ENCODE results near the gene NOTUM.
A peak's percentile ranks its signal among the peaks of the same experiment; 100 is the strongest.

Gene NOTUM

DNA sequence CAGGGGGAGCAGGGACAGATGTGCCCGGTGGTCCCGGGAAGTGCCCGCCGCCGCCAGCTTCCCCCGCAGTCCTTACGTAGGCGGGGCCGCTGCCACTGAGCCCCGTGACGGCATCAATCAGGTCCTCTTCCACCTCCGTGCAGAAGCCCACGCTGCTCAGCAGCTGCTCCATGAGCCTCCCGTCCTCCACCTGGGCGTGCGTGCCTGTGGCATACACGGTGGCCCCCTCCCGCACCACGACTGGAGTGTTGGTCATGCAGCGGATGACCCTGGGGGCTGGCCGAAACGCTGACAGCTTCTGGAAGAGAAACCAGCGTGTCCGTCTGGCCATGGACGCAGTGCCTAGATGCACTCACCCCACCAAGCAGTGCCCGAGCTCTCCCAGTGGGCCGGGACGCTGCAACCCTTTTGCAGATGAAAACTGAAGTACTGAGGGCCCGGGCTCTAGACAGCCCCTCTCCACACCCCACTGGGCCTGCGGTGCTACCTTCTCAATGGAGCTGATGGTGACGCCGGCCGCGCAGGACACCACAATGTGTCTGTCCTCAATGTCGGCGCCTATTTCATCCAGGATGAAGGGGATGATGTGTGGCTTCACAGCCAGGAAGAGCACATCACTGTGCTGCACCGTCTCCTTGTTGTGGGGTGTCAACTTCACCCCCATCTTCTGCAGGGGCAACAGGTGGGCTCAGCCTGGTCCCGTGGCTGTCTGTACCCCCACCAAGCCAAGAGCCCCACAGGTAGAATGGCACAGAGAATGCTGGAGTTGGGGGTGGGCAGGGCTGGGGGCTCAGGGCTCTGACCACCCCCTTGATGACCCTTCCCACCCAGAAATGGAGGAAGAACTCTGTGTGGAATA, 25.9 kb downstream of the NOTUM start:
- ChIA-PET CTCF (no interaction called here), POLR2A (interaction anchor here (1.1 to 4.4 kb wide), 4 partner anchors 8 to 129 kb away, joined by 4 to 37 read pairs (median 10); partner anchors contain the start of gene MAFG)
- TF ChIP-seq LEF1 (IDR thresholded peaks at IDR 0.05; ENCODE audit: borderline replicate concordance) (no peak), TARDBP (IDR thresholded peaks at IDR 0.05) (no peak), ARNT (IDR thresholded peaks at IDR 0.05) (no peak), CTBP1 (IDR thresholded peaks at IDR 0.05; ENCODE audit: borderline replicate concordance) (no peak), SP1 (IDR thresholded peaks at IDR 0.05) (no peak), FOXA1 (IDR thresholded peaks at IDR 0.05) (no peak), NFRKB (IDR thresholded peaks at IDR 0.05) (no peak), L3MBTL2 (conservative IDR thresholded peaks at IDR 0.05) (no peak)
- TF ChIP-seq, protein P1, sequence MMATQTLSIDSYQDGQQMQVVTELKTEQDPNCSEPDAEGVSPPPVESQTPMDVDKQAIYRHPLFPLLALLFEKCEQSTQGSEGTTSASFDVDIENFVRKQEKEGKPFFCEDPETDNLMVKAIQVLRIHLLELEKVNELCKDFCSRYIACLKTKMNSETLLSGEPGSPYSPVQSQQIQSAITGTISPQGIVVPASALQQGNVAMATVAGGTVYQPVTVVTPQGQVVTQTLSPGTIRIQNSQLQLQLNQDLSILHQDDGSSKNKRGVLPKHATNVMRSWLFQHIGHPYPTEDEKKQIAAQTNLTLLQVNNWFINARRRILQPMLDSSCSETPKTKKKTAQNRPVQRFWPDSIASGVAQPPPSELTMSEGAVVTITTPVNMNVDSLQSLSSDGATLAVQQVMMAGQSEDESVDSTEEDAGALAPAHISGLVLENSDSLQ (IDR thresholded peaks at IDR 0.05) = no peak
- DNase-seq (ENCODE audit: extremely low spot score) = no peak

- no peak for DNase-seq (ENCODE audit: extremely low spot score)
- ChIA-PET POLR2A (interaction anchor here (1.0 to 4.4 kb wide), 5 partner anchors 7 to 130 kb away, joined by 3 to 37 read pairs (median 4); partner anchors contain the start of gene MAFG), CTCF (no interaction called here)
- no peak for TF ChIP-seq ELF4 (IDR thresholded peaks at IDR 0.05)
These were observed 26.8 kb downstream of the NOTUM start for GRCh38 chr17:81934098-81934757.

DNA sequence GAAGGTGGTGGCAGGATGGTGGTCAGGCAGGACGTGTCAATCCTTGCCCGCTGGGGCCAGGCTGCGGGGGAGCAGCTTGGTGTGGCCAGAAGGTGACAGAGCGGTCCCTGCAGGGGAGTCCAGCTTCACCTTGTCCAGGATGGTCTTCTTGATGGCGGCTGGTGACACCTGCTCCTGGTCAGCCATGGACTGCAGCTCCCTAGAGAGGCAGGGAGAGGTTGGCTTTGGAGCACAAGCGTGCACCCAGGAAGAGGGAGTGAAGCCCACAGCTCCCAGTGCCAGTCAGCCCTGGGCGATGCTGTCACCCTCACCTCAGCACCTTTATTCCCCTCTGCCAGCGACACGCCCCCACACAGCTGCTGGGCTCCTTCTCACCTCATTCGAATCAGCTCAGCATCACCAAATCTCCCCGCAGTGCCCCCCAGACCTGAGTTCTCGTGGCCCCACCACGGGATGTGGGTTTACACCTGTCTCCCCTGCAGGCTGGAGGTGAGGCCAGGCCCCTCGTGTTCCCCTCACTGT, 27.7 kb downstream of the NOTUM start:
- CTCF ChIA-PET = no interaction called here
- POLR2A ChIA-PET = interaction anchor here (0.7 to 1.5 kb wide), 4 partner anchors 9 to 294 kb away, joined by 3 read pairs; no protein-coding TSS in a partner anchor
- no peak for DNase-seq (ENCODE audit: extremely low spot score)
- TF ChIP-seq ARNT (IDR thresholded peaks at IDR 0.05) (no peak), CTBP1 (IDR thresholded peaks at IDR 0.05; ENCODE audit: borderline replicate concordance) (no peak), HDGF (IDR thresholded peaks at IDR 0.05; ENCODE audit: borderline replicate concordance) (no peak; the same call in 1 of the 2 replicates), FOXK2 (IDR thresholded peaks at IDR 0.05) (no peak), NFRKB (IDR thresholded peaks at IDR 0.05) (no peak), L3MBTL2 (conservative IDR thresholded peaks at IDR 0.05) (no peak), ELF4 (IDR thresholded peaks at IDR 0.05) (no peak)
- TF ChIP-seq, protein P1 (IDR thresholded peaks at IDR 0.05) = no peak

DNA sequence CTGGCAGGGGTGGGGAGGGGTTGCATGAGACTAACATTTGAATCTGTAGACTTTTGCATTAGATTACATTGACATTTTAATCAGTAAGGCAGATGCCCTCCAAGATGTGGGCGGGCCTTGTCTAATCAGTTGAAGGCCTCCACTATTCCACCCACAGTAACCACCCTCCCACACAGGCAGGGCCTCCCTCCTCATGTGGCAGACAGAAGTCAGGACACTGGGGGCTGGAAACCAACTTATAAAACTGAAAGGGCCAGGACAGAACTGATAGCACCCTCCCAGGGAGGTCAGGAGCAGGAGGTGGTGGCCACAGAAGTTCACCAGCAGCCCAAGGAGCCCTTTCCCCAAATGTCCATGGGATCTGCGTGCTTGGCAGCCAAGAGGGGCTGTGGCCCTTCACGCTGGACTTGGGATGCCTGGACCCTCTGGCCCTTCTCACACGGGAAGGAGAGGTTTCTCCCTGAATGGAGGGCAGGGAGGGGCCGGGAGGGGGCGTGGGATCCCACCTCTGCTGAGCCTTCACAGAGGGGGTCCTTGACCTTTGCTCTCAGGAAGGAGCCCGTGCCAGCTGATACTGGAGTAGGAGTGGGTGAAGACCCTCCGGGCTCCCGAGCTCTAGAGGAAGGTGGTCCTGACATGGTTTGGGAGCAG, 28.5 kb downstream of the NOTUM start:
- DNase-seq (ENCODE audit: extremely low spot score) = no peak
- CTCF ChIA-PET = no interaction called here
- POLR2A ChIA-PET = interaction anchor here (1.1 to 2.1 kb wide), 3 partner anchors 8 to 293 kb away, joined by 3 to 13 read pairs (median 3); no protein-coding TSS in a partner anchor
- TF ChIP-seq, protein P1 (IDR thresholded peaks at IDR 0.05) = no peak
- TF ChIP-seq TARDBP (IDR thresholded peaks at IDR 0.05) = no peak
- no peak for TF ChIP-seq FOXA1 (IDR thresholded peaks at IDR 0.05)
- no peak for TF ChIP-seq LEF1 (IDR thresholded peaks at IDR 0.05; ENCODE audit: borderline replicate concordance)
- peak; percentile 89 for TF ChIP-seq FOXM1 (IDR thresholded peaks at IDR 0.05; ENCODE audit: borderline replicate concordance)

DNA sequence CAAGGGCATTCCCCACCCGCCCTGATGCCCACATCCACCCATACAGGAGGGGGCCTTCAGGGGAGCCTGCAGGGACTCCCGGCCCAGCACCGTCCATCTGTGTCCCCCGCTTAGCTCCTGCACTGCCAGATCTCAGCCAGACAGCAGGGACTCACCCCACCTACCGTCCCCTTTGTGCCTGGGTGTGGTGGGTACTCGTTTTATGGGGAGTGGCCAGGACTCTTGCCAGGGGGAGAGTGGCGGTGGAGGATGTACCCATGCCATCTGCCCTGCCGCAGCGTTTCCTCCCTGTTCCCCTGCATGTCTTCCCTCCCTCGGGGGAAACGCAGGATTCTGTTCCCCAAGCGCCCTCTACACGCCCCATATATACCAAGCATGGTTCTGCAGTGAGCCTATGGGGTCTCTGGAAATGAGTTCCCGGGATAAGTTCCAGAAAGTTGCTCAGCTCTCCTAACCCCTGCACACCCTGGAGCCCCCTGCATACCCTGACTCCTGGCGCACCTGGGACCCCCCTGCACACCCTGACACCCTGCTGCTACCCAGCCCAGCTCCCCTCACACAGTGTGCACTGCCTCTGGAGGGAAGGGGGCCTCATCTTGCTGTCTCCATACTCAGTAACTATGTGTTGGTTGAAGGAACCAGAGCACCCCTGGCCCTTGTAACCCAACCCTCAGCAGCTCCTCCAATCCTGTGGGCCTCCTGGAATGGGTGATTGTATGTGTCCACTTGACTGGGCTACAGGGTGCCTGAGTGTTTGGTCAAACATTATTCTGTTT, 29.2 kb downstream of the NOTUM start:
- ChIA-PET POLR2A (interaction anchor here (1.9 to 2.1 kb wide), 2 partner anchors 8 to 11 kb away, joined by 5 to 13 read pairs; no protein-coding TSS in a partner anchor), CTCF (no interaction called here)
- no peak for DNase-seq (ENCODE audit: extremely low spot score)
- TF ChIP-seq ELF4 (IDR thresholded peaks at IDR 0.05) (no peak), CTBP1 (IDR thresholded peaks at IDR 0.05; ENCODE audit: borderline replicate concordance) (no peak), ARNT (IDR thresholded peaks at IDR 0.05) (no peak), SP1 (IDR thresholded peaks at IDR 0.05) (no peak), NFRKB (IDR thresholded peaks at IDR 0.05) (no peak), FOXA1 (IDR thresholded peaks at IDR 0.05) (no peak), L3MBTL2 (conservative IDR thresholded peaks at IDR 0.05) (no peak), HDGF (IDR thresholded peaks at IDR 0.05; ENCODE audit: borderline replicate concordance) (no peak), TARDBP (IDR thresholded peaks at IDR 0.05) (no peak), FOXK2 (IDR thresholded peaks at IDR 0.05) (no peak), FOXM1 (IDR thresholded peaks at IDR 0.05; ENCODE audit: borderline replicate concordance) (no peak), BHLHE40 (IDR thresholded peaks at IDR 0.05; ENCODE audit: borderline replicate concordance) (no peak)
- TF ChIP-seq, protein P1 (IDR thresholded peaks at IDR 0.05) = no peak
